ENCODE data around the gene NDUFA11. TPM values are rescaled to one million over a fixed set of nuclear protein-coding genes. Genes with fewer than 3 reads are reported as not detected.
"Not testable (repeated sequence)": the region's sequence is repeated elsewhere in the genome, so short reads cannot be mapped to it uniquely, and the experiment has no call there.

The NDUFA11 gene
- total RNA-seq, 1 experiment from 2014 or later: 242 TPM

GRCh38 chr19:5890099-5890498 lies 13.5 kb downstream of the NDUFA11 start:
- no peak for DNase-seq (ENCODE audit: low spot score)

- DNase-seq (ENCODE audit: low spot score): no peak
Observed at GRCh38 chr19:5889288-5889971, 14.2 kb downstream of the NDUFA11 start.

- DNase-seq (ENCODE audit: low spot score): not testable (repeated sequence)
Observed at GRCh38 chr19:5884065-5884811, 19.4 kb downstream of the NDUFA11 start.

GRCh38 chr19:5883157-5883873 lies 20.3 kb downstream of the NDUFA11 start:
- not testable (repeated sequence) for DNase-seq (ENCODE audit: low spot score)

GRCh38 chr19:5882421-5882968 lies 21.1 kb downstream of the NDUFA11 start:
- DNase-seq (ENCODE audit: low spot score): no peak

GRCh38 chr19:5881543-5882299 lies 21.9 kb downstream of the NDUFA11 start:
- no peak for DNase-seq (ENCODE audit: low spot score)

GRCh38 chr19:5880604-5881078 lies 22.9 kb downstream of the NDUFA11 start:
- peak; percentile 67 for DNase-seq (ENCODE audit: low spot score)

- DNase-seq (ENCODE audit: low spot score): no peak
Observed at GRCh38 chr19:5880196-5880595, 23.4 kb downstream of the NDUFA11 start.

GRCh38 chr19:5877882-5878281 lies 25.7 kb downstream of the NDUFA11 start:
- no peak for DNase-seq (ENCODE audit: low spot score)

- no peak for DNase-seq (ENCODE audit: low spot score)
Observed at GRCh38 chr19:5877427-5877826, 26.2 kb downstream of the NDUFA11 start.

GRCh38 chr19:5874496-5874895 lies 29.1 kb downstream of the NDUFA11 start:
- DNase-seq (ENCODE audit: low spot score): peak; percentile 78

- no peak for DNase-seq (ENCODE audit: low spot score)
Observed at GRCh38 chr19:5873617-5874199, 29.9 kb downstream of the NDUFA11 start.

GRCh38 chr19:5870986-5871394 lies 32.6 kb downstream of the NDUFA11 start:
- no peak for DNase-seq (ENCODE audit: low spot score)

- no peak for DNase-seq (ENCODE audit: low spot score)
Observed at GRCh38 chr19:5867201-5868136, 36.1 kb downstream of the NDUFA11 start.

GRCh38 chr19:5865772-5866171 lies 37.8 kb downstream of the NDUFA11 start:
- DNase-seq (ENCODE audit: low spot score): no peak

GRCh38 chr19:5864725-5865486 lies 38.7 kb downstream of the NDUFA11 start:
- no peak for DNase-seq (ENCODE audit: low spot score)

- DNase-seq (ENCODE audit: low spot score): no peak
Observed at GRCh38 chr19:5864013-5864720, 39.4 kb downstream of the NDUFA11 start.

GRCh38 chr19:5863030-5863665 lies 40.4 kb downstream of the NDUFA11 start:
- no peak for DNase-seq (ENCODE audit: low spot score)

Data from A172 (cell line).